Pancreas (tissue), 10 donors: ENCODE data around the gene TNRC6C. TPM values are rescaled to one million over a fixed set of nuclear protein-coding genes. Genes with fewer than 3 reads are reported as not detected.
"Not testable (repeated sequence)": the region's sequence is repeated elsewhere in the genome, so short reads cannot be mapped to it uniquely, and the experiment has no call there.

Experiments used
- ATAC-seq, 4 donors: fragments of 200-7000 bp; cut with Tn5 transposase; one replicate each; pipeline versions ENCODE4 v1.8.0 to v1.9.1; 2020; ENCODE audit warnings: mild to moderate bottlenecking in 4 of 4, moderate library complexity in 4 of 4
- DNase-seq, 6 donors: peaks; one replicate each; pipeline ENCODE4 v3.0.0-alpha.2; 2020
- FAIRE-seq: peaks from 2 replicates; lab custom pipeline; 2012; peaks lifted over from hg19 to GRCh38; lab: Jason Lieb, UNC
- H3K27ac ChIP-seq, 4 donors: fragments of 200-600 bp; sonication (generic); 1 replicate in 3 of 4; 2 replicates in 1 of 4; pipeline versions ENCODE4 v1.5.0 to v1.8.0; 2020
- H3K27me3 ChIP-seq, 4 donors: fragments of 200-600 bp; one replicate each; pipeline ENCODE4 v1.8.0; 2021
- H3K36me3 ChIP-seq, 3 donors: fragments of 200-600 bp; sonication (generic) in 1 of 3; one replicate each; pipeline versions ENCODE4 v1.5.0 to v1.8.0; 2020 to 2021
- H3K4me1 ChIP-seq, 3 donors: fragments of 200-600 bp; one replicate each; pipeline ENCODE4 v1.8.0; 2021
- H3K4me3 ChIP-seq, 4 donors: fragments of 200-600 bp; sonication (generic) in 2 of 4; one replicate each; pipeline versions ENCODE4 v1.5.0 to v1.8.0; 2020 to 2021
- H3K9me3 ChIP-seq, 4 donors: fragments of 200-600 bp; one replicate each; pipeline ENCODE4 v1.8.0; 2021
- WGBS, 2 donors: extraction: QIAGEN DNeasy Blood & Tissue Kit; methylation state at CpG; one replicate each; pipeline ENCODE4 v1.1.7; 2013; 5-methylcytosine and 5-hydroxymethylcytosine counted together
- intact Hi-C, 3 donors: fragments of 100-400 bp; cut with DNase I; formaldehyde crosslinking; loops; one replicate each; pipeline versions ENCODE4 v1.11.1 to v1.14.2; 2022
- polyA plus RNA-seq, 2 donors: library from polyadenylated mRNA; stranded (reverse); fragments of 200-250 nt; gene quantifications; one replicate each; pipeline ENCODE4 v1.2.3, GENCODE V29; 2013
- total RNA-seq, 6 donors: library from RNA; stranded (reverse); fragmentation: NEBNext Ultra II Directional in 4 of 6; extraction: Animal tissue kit (Norgen Biotek cat#: 25700) in 4 of 6; gene quantifications; one replicate each; pipeline versions ENCODE4 v1.2.1 to v1.2.4, GENCODE V29; 2021 to 2023
- TF ChIP-seq, protein P1 (sequence below), 4 donors: fragments of 200-600 bp; sonication (generic) in 3 of 4; IDR thresholded peaks; one replicate each; pipeline versions ENCODE4 v1.5.0 to v1.8.0; 2021; ENCODE audit warnings: antibody characterized with exemption in 4 of 4
- donor health status: healthy with polysubstance abuse.
- donor health status: DM: no; HTN: no; CAD: no; lungs with moderate emphysema.
- donor health status: DM: no; HTN: no; CAD: no.
- donor health status: control.
- donor health status: control.
- donor health status: Bipolar disorder and iron deficiency.
- donor health status: DM: yes; HTN: yes; CAD: no.
- donor health status: DM: no; HTN: no; CAD: no.
- donor health status: DM: no; HTN: no; CAD: no.
- donor health status: DM: yes; HTN: yes; CAD: no.

TNRC6C gene
- total and polyA plus RNA-seq, 8 donors, result 4.0 to 15.5 (median 7.7) TPM

GRCh38 chr17:78134899-78135385 lies 176.4 kb downstream of the TNRC6C start:
- 65 to 69% methylated on average over 9 of the region's 9 CpGs for WGBS, 2 donors
- intact Hi-C loops, result no loop called here
- no peak for FAIRE-seq

GRCh38 chr17:78135858-78136500 lies 177.5 kb downstream of the TNRC6C start:
- H3K4me1 ChIP-seq, result peaks cover 0 to 4% (median 0%) of the 10 kb centered on the region in 3 donors
- no peak overlapping the region for H3K4me3 ChIP-seq
- TF ChIP-seq, protein P1, sequence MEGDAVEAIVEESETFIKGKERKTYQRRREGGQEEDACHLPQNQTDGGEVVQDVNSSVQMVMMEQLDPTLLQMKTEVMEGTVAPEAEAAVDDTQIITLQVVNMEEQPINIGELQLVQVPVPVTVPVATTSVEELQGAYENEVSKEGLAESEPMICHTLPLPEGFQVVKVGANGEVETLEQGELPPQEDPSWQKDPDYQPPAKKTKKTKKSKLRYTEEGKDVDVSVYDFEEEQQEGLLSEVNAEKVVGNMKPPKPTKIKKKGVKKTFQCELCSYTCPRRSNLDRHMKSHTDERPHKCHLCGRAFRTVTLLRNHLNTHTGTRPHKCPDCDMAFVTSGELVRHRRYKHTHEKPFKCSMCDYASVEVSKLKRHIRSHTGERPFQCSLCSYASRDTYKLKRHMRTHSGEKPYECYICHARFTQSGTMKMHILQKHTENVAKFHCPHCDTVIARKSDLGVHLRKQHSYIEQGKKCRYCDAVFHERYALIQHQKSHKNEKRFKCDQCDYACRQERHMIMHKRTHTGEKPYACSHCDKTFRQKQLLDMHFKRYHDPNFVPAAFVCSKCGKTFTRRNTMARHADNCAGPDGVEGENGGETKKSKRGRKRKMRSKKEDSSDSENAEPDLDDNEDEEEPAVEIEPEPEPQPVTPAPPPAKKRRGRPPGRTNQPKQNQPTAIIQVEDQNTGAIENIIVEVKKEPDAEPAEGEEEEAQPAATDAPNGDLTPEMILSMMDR (IDR thresholded peaks at IDR 0.05), result no peak
- ATAC-seq, result no peak
- intact Hi-C loops, result no loop called here
- no peaks in the 10 kb centered on the region for H3K36me3 ChIP-seq
- no peaks in the 10 kb centered on the region for H3K9me3 ChIP-seq
- no peak for DNase-seq
- H3K27ac ChIP-seq, result no peak overlapping the region
- WGBS, 2 donors, result 88 to 90% methylated on average over 9 of the region's 9 CpGs
- H3K27me3 ChIP-seq, result no peaks in the 10 kb centered on the region
- no peak for FAIRE-seq

More at GRCh38 chr17:78134899-78135385, 176.4 kb downstream of the TNRC6C start:
- TF ChIP-seq, protein P1 (IDR thresholded peaks at IDR 0.05), result no peak
- H3K36me3 ChIP-seq, result no peaks in the 10 kb centered on the region
- H3K4me3 ChIP-seq, result no peak overlapping the region
- no peak overlapping the region for H3K27ac ChIP-seq
- no peaks in the 10 kb centered on the region for H3K9me3 ChIP-seq
- no peak for DNase-seq
- no peaks in the 10 kb centered on the region for H3K4me1 ChIP-seq
- H3K27me3 ChIP-seq, result no peaks in the 10 kb centered on the region
- no peak for ATAC-seq

- Histone ChIP-seq H3K36me3 (no peaks in the 10 kb centered on the region), H3K9me3 (no peaks in the 10 kb centered on the region), H3K27ac (no peak overlapping the region), H3K27me3 (no peaks in the 10 kb centered on the region), H3K4me3 (no peak overlapping the region), H3K4me1 (peaks cover 0 to 18% (median 0%) of the 10 kb centered on the region in 3 donors)
- DNase-seq (peak in 5 of 6 donors; percentile 22 to 69 (median 36)), FAIRE-seq (no peak), ATAC-seq (no peak)
- TF ChIP-seq, protein P1 (IDR thresholded peaks at IDR 0.05), result no peak
- intact Hi-C loops, result no loop called here
- 57 to 66% methylated on average over 26 of the region's 26 CpGs for WGBS, 2 donors
Observed at GRCh38 chr17:78137392-78138203, 179.1 kb downstream of the TNRC6C start.

- Histone ChIP-seq H3K9me3 (no peaks in the 10 kb centered on the region), H3K36me3 (no peaks in the 10 kb centered on the region), H3K27me3 (no peaks in the 10 kb centered on the region), H3K27ac (no peak overlapping the region), H3K4me1 (peaks cover 1 to 20% (median 2%) of the 10 kb centered on the region in 3 donors), H3K4me3 (no peak overlapping the region)
- FAIRE-seq (no peak), ATAC-seq (no peak), DNase-seq (peak in 1 of 6 donors; percentile 37)
- intact Hi-C loops, result no loop called here
- TF ChIP-seq, protein P1 (IDR thresholded peaks at IDR 0.05), result no peak
- WGBS, 2 donors, result 78 to 87% methylated on average over 16 to 17 of the region's 17 CpGs
Observed at GRCh38 chr17:78138204-78139060, 179.9 kb downstream of the TNRC6C start.

- ATAC-seq, DNase-seq, H3K9me3 ChIP-seq, H3K27me3 ChIP-seq, intact Hi-C loops, H3K36me3 ChIP-seq, FAIRE-seq, H3K4me3 ChIP-seq, H3K27ac ChIP-seq: not testable (repeated sequence)
- peaks cover 13 to 34% (median 16%) of the 10 kb centered on the region in 3 donors for H3K4me1 ChIP-seq
- WGBS, 2 donors, result 87 to 88% methylated on average over 12 of the region's 12 CpGs
Observed at GRCh38 chr17:78139861-78140168, 181.3 kb downstream of the TNRC6C start.
